Breast epithelium (tissue), 3 donors: ENCODE measurements around the gene ADARB2.

Experiments
- CTCF ChIP-seq, 3 donors: fragments of 450-650 bp; IDR thresholded peaks; one replicate each; pipeline ENCODE4 v1.5.1; 2016 to 2017; ENCODE audit warnings: antibody characterized with exemption in 3 of 3, mild to moderate bottlenecking in 3 of 3, moderate library complexity in 3 of 3
- POLR2AphosphoS5 ChIP-seq, 3 donors: sonication (generic); formaldehyde crosslinking; IDR thresholded peaks; one replicate each; pipeline ENCODE4 v1.6.1; 2017; ENCODE audit warnings: antibody characterized with exemption in 3 of 3

- TF ChIP-seq CTCF (IDR thresholded peaks at IDR 0.05), result no peak
- TF ChIP-seq POLR2AphosphoS5 (IDR thresholded peaks at IDR 0.05), result no peak
Observed at GRCh38 chr10:1417574-1417973, 319.8 kb downstream of the ADARB2 start.
